WERI-Rb-1 (cell line): ENCODE results near the gene TRAPPC11.

Source experiments
- DNase-seq: peaks from one replicate; pipeline ENCODE4 v3.0.0-alpha.2; 2020
- H3K27ac ChIP-seq: fragments of 250-450 bp; sonication (Bioruptor Pico); 2 replicates; pipeline ENCODE4 v1.5.1; 2020; ENCODE audit warnings: mild to moderate bottlenecking, moderate library complexity
- H3K27me3 ChIP-seq: fragments of 250-450 bp; sonication (Bioruptor Pico); 2 replicates; pipeline ENCODE4 v1.5.1; 2021; ENCODE audit warnings: mild to moderate bottlenecking, low read depth, moderate library complexity; ENCODE audit not compliant: insufficient read depth, severe bottlenecking
- H3K36me3 ChIP-seq: fragments of 250-450 bp; sonication (Bioruptor Pico); 2 replicates; pipeline ENCODE4 v1.5.1; 2020; ENCODE audit warnings: mild to moderate bottlenecking, moderate library complexity
- H3K4me3 ChIP-seq: 2 replicates; pipeline ENCODE4 v1.5.1; 2011; ENCODE audit warnings: low read depth, mild to moderate bottlenecking, control low read depth, low read length
- H3K9me3 ChIP-seq: fragments of 250-450 bp; sonication (Bioruptor Pico); 2 replicates; pipeline ENCODE4 v1.5.1; 2021; ENCODE audit warnings: mild to moderate bottlenecking, moderate library complexity; ENCODE audit not compliant: severe bottlenecking
- TF ChIP-seq, protein P1 (sequence below): IDR thresholded peaks from 2 replicates; pipeline ENCODE4 v1.5.1; 2011; ENCODE audit warnings: low read depth, mild to moderate bottlenecking, control low read depth, inconsistent platforms, low read length

The TRAPPC11 gene

GRCh38 chr4:183691006-183691405 is 31.9 kb downstream of the TRAPPC11 start:
- peaks cover 63% of the 10 kb centered on the region for H3K36me3 ChIP-seq
- no peak overlapping the region for H3K4me3 ChIP-seq
- no peaks in the 10 kb centered on the region for H3K9me3 ChIP-seq
- H3K27me3 ChIP-seq: no peaks in the 10 kb centered on the region
- no peak for DNase-seq
- TF ChIP-seq, protein P1, sequence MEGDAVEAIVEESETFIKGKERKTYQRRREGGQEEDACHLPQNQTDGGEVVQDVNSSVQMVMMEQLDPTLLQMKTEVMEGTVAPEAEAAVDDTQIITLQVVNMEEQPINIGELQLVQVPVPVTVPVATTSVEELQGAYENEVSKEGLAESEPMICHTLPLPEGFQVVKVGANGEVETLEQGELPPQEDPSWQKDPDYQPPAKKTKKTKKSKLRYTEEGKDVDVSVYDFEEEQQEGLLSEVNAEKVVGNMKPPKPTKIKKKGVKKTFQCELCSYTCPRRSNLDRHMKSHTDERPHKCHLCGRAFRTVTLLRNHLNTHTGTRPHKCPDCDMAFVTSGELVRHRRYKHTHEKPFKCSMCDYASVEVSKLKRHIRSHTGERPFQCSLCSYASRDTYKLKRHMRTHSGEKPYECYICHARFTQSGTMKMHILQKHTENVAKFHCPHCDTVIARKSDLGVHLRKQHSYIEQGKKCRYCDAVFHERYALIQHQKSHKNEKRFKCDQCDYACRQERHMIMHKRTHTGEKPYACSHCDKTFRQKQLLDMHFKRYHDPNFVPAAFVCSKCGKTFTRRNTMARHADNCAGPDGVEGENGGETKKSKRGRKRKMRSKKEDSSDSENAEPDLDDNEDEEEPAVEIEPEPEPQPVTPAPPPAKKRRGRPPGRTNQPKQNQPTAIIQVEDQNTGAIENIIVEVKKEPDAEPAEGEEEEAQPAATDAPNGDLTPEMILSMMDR: no peak
- no peak overlapping the region for H3K27ac ChIP-seq

DNA sequence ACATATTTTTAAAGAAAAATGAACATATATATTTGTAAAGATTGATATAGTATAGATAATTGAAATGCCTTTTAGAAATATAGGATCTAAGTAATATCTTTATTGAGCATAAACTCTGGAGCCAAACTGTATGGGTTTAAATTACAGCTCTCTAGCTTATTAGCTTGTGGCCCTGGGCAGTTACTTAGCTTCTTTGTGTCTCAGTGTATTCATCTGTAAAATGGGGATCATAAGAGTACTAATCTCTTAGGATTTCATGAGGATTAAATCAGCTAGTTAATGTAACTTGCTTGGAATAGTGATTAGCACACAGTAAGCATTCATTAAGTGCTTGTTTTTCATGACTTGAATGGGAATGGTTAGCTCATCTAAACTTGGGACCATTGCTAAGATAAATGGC is 32.8 kb downstream of the TRAPPC11 start:
- Histone ChIP-seq H3K27me3 (no peaks in the 10 kb centered on the region), H3K9me3 (no peaks in the 10 kb centered on the region), H3K36me3 (peaks cover 63% of the 10 kb centered on the region), H3K27ac (no peak overlapping the region), H3K4me3 (no peak overlapping the region)
- TF ChIP-seq, protein P1: no peak
- DNase-seq: no peak

DNA sequence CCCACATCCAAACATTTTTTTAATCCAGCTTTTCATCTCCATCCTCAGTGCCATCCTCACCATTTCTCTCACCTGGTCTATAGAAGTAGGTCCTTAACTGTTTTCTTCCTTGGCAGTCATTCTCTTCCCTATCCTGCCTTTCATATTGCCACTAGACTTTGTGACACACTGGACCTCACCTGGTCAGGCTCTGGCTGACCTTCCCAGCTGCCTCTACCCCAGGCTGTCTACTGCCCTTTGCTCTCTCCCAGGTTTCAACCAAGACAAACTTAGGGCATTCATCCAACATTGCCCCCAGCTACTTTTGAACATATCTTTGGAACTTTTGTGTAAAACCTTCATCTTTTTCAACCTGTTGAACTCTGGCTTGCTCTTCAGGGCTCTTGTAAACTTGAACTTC is 39.8 kb downstream of the TRAPPC11 start:
- H3K27ac ChIP-seq: no peak overlapping the region
- H3K36me3 ChIP-seq: peaks cover 90% of the 10 kb centered on the region
- DNase-seq: no peak
- no peaks in the 10 kb centered on the region for H3K9me3 ChIP-seq
- TF ChIP-seq, protein P1: no peak
- H3K27me3 ChIP-seq: no peaks in the 10 kb centered on the region
- no peak overlapping the region for H3K4me3 ChIP-seq

GRCh38 chr4:183700407-183700806 is 41.3 kb downstream of the TRAPPC11 start:
- Histone ChIP-seq H3K4me3 (no peak overlapping the region), H3K27ac (no peak overlapping the region), H3K27me3 (no peaks in the 10 kb centered on the region), H3K36me3 (peaks cover 83% of the 10 kb centered on the region), H3K9me3 (no peaks in the 10 kb centered on the region)
- DNase-seq: no peak
- TF ChIP-seq, protein P1: no peak

GRCh38 chr4:183702492-183702891 is 43.4 kb downstream of the TRAPPC11 start:
- Histone ChIP-seq H3K4me3 (no peak overlapping the region), H3K27ac (no peak overlapping the region), H3K36me3 (peaks cover 67% of the 10 kb centered on the region), H3K27me3 (no peaks in the 10 kb centered on the region), H3K9me3 (no peaks in the 10 kb centered on the region)
- TF ChIP-seq, protein P1: no peak
- DNase-seq: no peak

GRCh38 chr4:183714626-183715025 is 55.5 kb downstream of the TRAPPC11 start:
- no peaks in the 10 kb centered on the region for H3K27me3 ChIP-seq
- H3K4me3 ChIP-seq: no peak overlapping the region
- no peak overlapping the region for H3K27ac ChIP-seq
- peaks cover 14% of the 10 kb centered on the region for H3K36me3 ChIP-seq
- TF ChIP-seq, protein P1: no peak
- H3K9me3 ChIP-seq: no peaks in the 10 kb centered on the region
- no peak for DNase-seq
